HEK293 (cell line): ENCODE measurements around the gene MPV17.

Source experiments
- GLI2 ChIP-seq: fragments of 450-650 bp; formaldehyde crosslinking; IDR thresholded peaks from 2 replicates; pipeline ENCODE4; 2017; ENCODE audit warnings: missing biosample characterization, missing genetic modification characterization, low read depth, borderline replicate concordance
- GLIS2 ChIP-seq: fragments of 450-650 bp; formaldehyde crosslinking; IDR thresholded peaks from 2 replicates; pipeline ENCODE4 v1.5.1; 2016; ENCODE audit warnings: missing biosample characterization, missing genetic modification characterization
- HOXD13 ChIP-seq: sonication (generic); formaldehyde crosslinking; IDR thresholded peaks from 2 replicates; pipeline ENCODE4 v1.8.0; 2022; ENCODE audit warnings: missing genetic modification reagents, borderline replicate concordance
- IKZF3 ChIP-seq: fragments of 450-650 bp; IDR thresholded peaks from 2 replicates; pipeline ENCODE4 v1.5.0; 2018; ENCODE audit warnings: missing biosample characterization, mild to moderate bottlenecking, missing genetic modification characterization, moderate library complexity
- PATZ1 ChIP-seq: fragments of 450-650 bp; formaldehyde crosslinking; IDR thresholded peaks from 2 replicates; pipeline ENCODE4 v1.5.1; 2016; ENCODE audit warnings: missing biosample characterization, missing genetic modification characterization
- REST ChIP-seq: fragments of 450-650 bp; formaldehyde crosslinking; IDR thresholded peaks from 2 replicates; pipeline ENCODE4 v1.5.1; 2016; ENCODE audit warnings: missing biosample characterization, missing genetic modification characterization
- ZBTB11 ChIP-seq: fragments of 450-650 bp; formaldehyde crosslinking; conservative IDR thresholded peaks from 2 replicates; pipeline ENCODE4 v1.5.1; 2016; ENCODE audit warnings: low read depth, missing biosample characterization, missing genetic modification characterization
- ZEB2 ChIP-seq: fragments of 450-650 bp; formaldehyde crosslinking; IDR thresholded peaks from 2 replicates; pipeline ENCODE4 v1.5.1; 2016; ENCODE audit warnings: missing biosample characterization, missing genetic modification characterization
- ZNF112 ChIP-seq: fragments of 450-650 bp; formaldehyde crosslinking; IDR thresholded peaks from 2 replicates; pipeline ENCODE4 v1.5.0; 2017; ENCODE audit warnings: missing biosample characterization, missing genetic modification characterization
- ZNF132 ChIP-seq: fragments of 450-650 bp; formaldehyde crosslinking; IDR thresholded peaks from 2 replicates; pipeline ENCODE4 v1.5.1; 2017; ENCODE audit warnings: missing biosample characterization, missing genetic modification characterization, borderline replicate concordance
- ZNF2 ChIP-seq: fragments of 450-650 bp; formaldehyde crosslinking; IDR thresholded peaks from 2 replicates; pipeline ENCODE4 v1.5.1; 2016; ENCODE audit warnings: missing biosample characterization, missing genetic modification characterization
- ZNF398 ChIP-seq: fragments of 450-650 bp; formaldehyde crosslinking; IDR thresholded peaks from 2 replicates; pipeline ENCODE4 v1.5.1; 2017; ENCODE audit warnings: missing biosample characterization, missing genetic modification characterization
- ZNF518A ChIP-seq: fragments of 450-650 bp; formaldehyde crosslinking; conservative IDR thresholded peaks from 2 replicates; pipeline ENCODE4 v1.5.1; 2016; ENCODE audit warnings: low read depth, missing biosample characterization, missing genetic modification characterization
- ZNF549 ChIP-seq: fragments of 450-650 bp; IDR thresholded peaks from 2 replicates; pipeline ENCODE4 v1.5.1; 2018; ENCODE audit warnings: missing biosample characterization, missing genetic modification characterization, mild to moderate bottlenecking, inconsistent platforms, moderate library complexity
- ZNF580 ChIP-seq: fragments of 450-650 bp; formaldehyde crosslinking; IDR thresholded peaks from 2 replicates; pipeline ENCODE4 v1.5.1; 2016; ENCODE audit warnings: missing biosample characterization, missing genetic modification characterization
- ZNF600 ChIP-seq: fragments of 450-650 bp; formaldehyde crosslinking; IDR thresholded peaks from 2 replicates; pipeline ENCODE4 v1.5.1; 2016; ENCODE audit warnings: missing biosample characterization, missing genetic modification characterization
- ZNF623 ChIP-seq: fragments of 450-650 bp; formaldehyde crosslinking; IDR thresholded peaks from 2 replicates; pipeline ENCODE4 v1.5.1; 2016; ENCODE audit warnings: missing biosample characterization, missing genetic modification characterization
- ZNF692 ChIP-seq: fragments of 450-650 bp; formaldehyde crosslinking; IDR thresholded peaks from 2 replicates; pipeline ENCODE4 v1.5.1; 2016; ENCODE audit warnings: missing biosample characterization, missing genetic modification characterization
- ZNF76 ChIP-seq: fragments of 450-650 bp; formaldehyde crosslinking; IDR thresholded peaks from 2 replicates; pipeline ENCODE4; 2016; ENCODE audit warnings: low read depth, missing biosample characterization, missing genetic modification characterization, borderline replicate concordance
- ZNF791 ChIP-seq: fragments of 450-650 bp; formaldehyde crosslinking; IDR thresholded peaks from 2 replicates; pipeline ENCODE4 v1.5.1; 2016; ENCODE audit warnings: missing biosample characterization, missing genetic modification characterization

The MPV17 gene

GRCh38 chr2:27356382-27357181, 33.7 kb upstream of the MPV17 start, which contains the start of gene GTF3C2 (continued):
- peak; percentile 84 for TF ChIP-seq ZBTB11 (tag by site-specific recombination)
- peak; percentile 54; the same call in 1 of the 2 replicates for TF ChIP-seq ZNF518A (tag by site-specific recombination)
- no peak for TF ChIP-seq ZNF112 (tag by site-specific recombination)
- no peak for TF ChIP-seq ZNF2 (tag by site-specific recombination)
- peak; percentile 79; the same call in 1 of the 2 replicates for TF ChIP-seq IKZF3 (tag by site-specific recombination)
- peak; percentile 45 for TF ChIP-seq ZNF398
- TF ChIP-seq ZEB2 (tag by site-specific recombination), result peak; percentile 66
- no peak for TF ChIP-seq ZNF132
- no peak for TF ChIP-seq ZNF791 (tag by site-specific recombination)
- peak; percentile 92 for TF ChIP-seq ZNF600 (tag by site-specific recombination)
- peak; percentile 95 for TF ChIP-seq PATZ1 (tag by site-specific recombination)
- TF ChIP-seq ZNF76, result peak; percentile 89
- TF ChIP-seq REST (tag by site-specific recombination), result 0 out of 2 replicates have a peak, but pooled peaks have one; percentile 21
- TF ChIP-seq GLI2 (tag by site-specific recombination), result no peak
- TF ChIP-seq HOXD13 (CRISPR knock-in tag), result 0 out of 2 replicates have a peak, but pooled peaks have one; percentile 55
- no peak; the same call in 1 of the 2 replicates for TF ChIP-seq ZNF580
- TF ChIP-seq ZNF692 (tag by site-specific recombination), result peak; percentile 94
- TF ChIP-seq ZNF623 (tag by site-specific recombination), result no peak
- TF ChIP-seq ZNF549 (tag by site-specific recombination), result no peak
- peak; percentile 94 for TF ChIP-seq GLIS2 (tag by site-specific recombination)
